Lower leg skin (tissue), 3 donors: ENCODE results near the gene ACOX3.

Source experiments
- CTCF ChIP-seq, 3 donors: fragments of 450-650 bp; IDR thresholded peaks; one replicate each; pipeline ENCODE4 v1.5.1; 2016; ENCODE audit warnings: antibody characterized with exemption in 3 of 3, mild to moderate bottlenecking in 3 of 3, moderate library complexity in 2 of 3
- POLR2A ChIP-seq, 2 donors: fragments of 450-650 bp; IDR thresholded peaks; one replicate each; pipeline ENCODE4 v1.6.1; 2016 to 2017; ENCODE audit warnings: antibody characterized with exemption in 2 of 2, mild to moderate bottlenecking in 1 of 2, moderate library complexity in 1 of 2

- TF ChIP-seq CTCF (IDR thresholded peaks at IDR 0.05) (no peak), POLR2A (IDR thresholded peaks at IDR 0.05) (no peak)
Observed at GRCh38 chr4:8364141-8364540, 76.4 kb downstream of the ACOX3 start.
